NT2/D1 (cell line): ENCODE results near the gene PBRM1.

Experiments used
- DNase-seq: peaks from one replicate; pipeline ENCODE4 v3.0.0-alpha.2; 2011; ENCODE audit warnings: low read depth, low spot score
- H3K27me3 ChIP-seq: 2 replicates; pipeline ENCODE4 v1.6.0; 2011; ENCODE audit warnings: mild to moderate bottlenecking; ENCODE audit not compliant: insufficient read length, insufficient read depth
- H3K36me3 ChIP-seq: 2 replicates; pipeline ENCODE4 v1.6.1; 2011; ENCODE audit warnings: mild to moderate bottlenecking, low read length, mixed read lengths; ENCODE audit not compliant: insufficient read depth, insufficient read length
- H3K4me1 ChIP-seq: 2 replicates; pipeline ENCODE4 v1.5.1; 2011; ENCODE audit not compliant: insufficient read depth, insufficient read length
- H3K4me3 ChIP-seq: 2 replicates; pipeline ENCODE4 v1.5.1; 2011; ENCODE audit warnings: low read depth; ENCODE audit not compliant: insufficient read length
- H3K9ac ChIP-seq: 2 replicates; pipeline ENCODE4 v1.6.0; 2011; ENCODE audit warnings: low read depth; ENCODE audit not compliant: insufficient read length
- H3K9me3 ChIP-seq: 2 replicates; pipeline ENCODE4 v1.5.1; 2011; ENCODE audit warnings: mild to moderate bottlenecking, low read length; ENCODE audit not compliant: insufficient read depth
- SUZ12 ChIP-seq: IDR thresholded peaks from 2 replicates; pipeline ENCODE4 v1.6.1; 2011; ENCODE audit not compliant: insufficient read length, insufficient read depth; ENCODE audit errors: extremely low read depth
- YY1 ChIP-seq: IDR thresholded peaks from 2 replicates; pipeline ENCODE4 v1.6.1; 2011; ENCODE audit not compliant: insufficient read length, insufficient read depth
- ZNF274 ChIP-seq: IDR thresholded peaks from 2 replicates; pipeline ENCODE4 v1.6.1; 2011; ENCODE audit warnings: mild to moderate bottlenecking, low read depth, low read length

The PBRM1 gene

GRCh38 chr3:52606373-52607085 is 79.2 kb downstream of the PBRM1 start:
- DNase-seq = no peak

GRCh38 chr3:52600258-52600657 is 85.5 kb downstream of the PBRM1 start:
- Histone ChIP-seq H3K9ac (no peak overlapping the region), H3K4me1 (no peaks in the 10 kb centered on the region), H3K27me3 (no peaks in the 10 kb centered on the region), H3K36me3 (peaks cover 72% of the 10 kb centered on the region), H3K9me3 (no peaks in the 10 kb centered on the region), H3K4me3 (no peak overlapping the region)
- no peak for TF ChIP-seq YY1
- no peak for TF ChIP-seq SUZ12
- TF ChIP-seq ZNF274 = no peak
- DNase-seq = no peak

More at GRCh38 chr3:52606373-52607085, 79.2 kb downstream of the PBRM1 start:
- H3K4me1 ChIP-seq = no peaks in the 10 kb centered on the region
- H3K9ac ChIP-seq = no peak overlapping the region
- no peaks in the 10 kb centered on the region for H3K27me3 ChIP-seq
- H3K4me3 ChIP-seq = no peak overlapping the region
- H3K9me3 ChIP-seq = no peaks in the 10 kb centered on the region
- H3K36me3 ChIP-seq = peaks cover 88% of the 10 kb centered on the region
- TF ChIP-seq ZNF274 (no peak), SUZ12 (no peak), YY1 (no peak)

DNA sequence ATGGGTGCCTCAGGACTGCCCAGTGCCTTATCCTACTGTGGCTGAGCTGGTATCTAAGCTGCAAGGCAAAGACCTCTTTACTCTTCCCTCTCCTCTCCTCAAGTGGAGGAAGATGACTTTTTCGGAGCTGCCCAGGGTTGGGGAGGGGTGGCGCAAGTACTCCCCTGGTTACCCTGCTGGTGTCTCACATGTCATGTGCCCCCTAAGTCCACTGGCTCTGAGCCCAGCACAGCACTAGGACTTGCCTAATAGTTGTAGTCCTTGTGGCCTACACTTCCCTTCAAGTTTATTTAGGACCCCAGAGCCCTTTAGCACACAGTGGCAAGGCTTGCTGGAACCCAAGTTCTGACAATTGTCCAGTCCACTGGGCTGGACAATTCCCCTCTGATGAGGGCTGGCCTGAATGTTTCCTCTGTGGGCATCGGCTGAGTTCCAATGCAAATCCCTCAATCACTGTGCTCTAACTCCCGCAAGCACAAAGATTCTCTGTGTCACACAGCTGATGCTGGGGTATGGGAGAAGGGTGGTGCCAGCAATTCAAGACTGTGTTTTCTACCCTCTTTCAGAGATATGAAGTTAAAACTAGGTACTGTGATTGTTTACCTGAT is 89.0 kb downstream of the PBRM1 start:
- TF ChIP-seq SUZ12 = no peak
- no peak for TF ChIP-seq YY1
- TF ChIP-seq ZNF274 = no peak
- Histone ChIP-seq H3K4me3 (no peak overlapping the region), H3K27me3 (no peaks in the 10 kb centered on the region), H3K9me3 (no peaks in the 10 kb centered on the region), H3K36me3 (peaks cover 49% of the 10 kb centered on the region), H3K4me1 (no peaks in the 10 kb centered on the region), H3K9ac (no peak overlapping the region)
- no peak for DNase-seq

- no peak for DNase-seq
- Histone ChIP-seq H3K4me1 (no peaks in the 10 kb centered on the region), H3K36me3 (peaks cover 30% of the 10 kb centered on the region), H3K9ac (no peak overlapping the region), H3K4me3 (no peak overlapping the region), H3K9me3 (no peaks in the 10 kb centered on the region), H3K27me3 (no peaks in the 10 kb centered on the region)
- TF ChIP-seq ZNF274 (no peak), YY1 (no peak), SUZ12 (no peak)
Observed at GRCh38 chr3:52593103-52593502, 92.6 kb downstream of the PBRM1 start.

DNA sequence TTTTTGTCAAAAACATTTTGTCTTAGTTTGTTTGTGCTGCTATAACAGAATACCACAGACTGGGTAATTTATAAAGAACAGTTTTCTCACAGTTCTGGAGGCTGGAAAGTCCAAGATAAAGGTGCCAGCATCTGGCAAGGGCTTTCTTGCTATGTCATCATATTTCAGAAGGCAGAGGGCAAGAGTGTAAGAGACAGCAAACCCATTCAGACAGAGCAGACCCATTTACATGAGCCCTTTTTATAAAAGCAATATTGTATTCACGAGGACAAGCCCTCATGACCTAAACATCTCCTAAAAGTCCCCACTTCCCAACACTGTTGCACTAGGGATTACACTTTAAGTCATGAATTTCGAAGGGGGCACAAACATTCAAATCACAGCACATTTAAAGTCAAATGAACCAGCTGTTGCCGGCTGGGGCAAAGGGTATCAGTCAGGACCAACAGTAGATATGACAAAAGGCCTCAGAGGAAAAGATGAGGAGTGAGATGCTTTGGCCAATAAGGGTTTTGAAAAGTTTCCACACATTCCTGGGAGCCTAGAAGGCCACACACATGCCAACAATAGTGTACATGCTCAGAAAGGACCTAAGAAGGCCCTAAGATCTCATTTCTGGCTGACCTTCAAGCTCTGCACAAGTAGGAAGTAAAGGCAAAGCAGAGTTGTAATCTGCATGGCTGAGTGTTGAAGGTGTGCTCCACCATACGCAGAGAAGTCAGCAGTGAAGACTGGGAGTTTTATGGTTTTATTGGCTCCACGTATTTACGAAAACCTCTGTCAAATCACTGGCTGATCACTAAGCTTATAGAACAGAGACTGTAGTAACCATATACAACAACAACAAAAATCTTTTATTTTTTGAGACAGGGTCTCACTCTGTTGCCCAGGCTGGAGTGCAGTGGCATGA is 111.4 kb downstream of the PBRM1 start:
- H3K27me3 ChIP-seq = no peaks in the 10 kb centered on the region
- H3K4me1 ChIP-seq = no peaks in the 10 kb centered on the region
- H3K36me3 ChIP-seq = peaks cover 68% of the 10 kb centered on the region
- no peaks in the 10 kb centered on the region for H3K9me3 ChIP-seq
- DNase-seq = no peak
- no peak overlapping the region for H3K9ac ChIP-seq
- TF ChIP-seq YY1 = no peak
- no peak for TF ChIP-seq ZNF274
- TF ChIP-seq SUZ12 = no peak
- H3K4me3 ChIP-seq = no peak overlapping the region

GRCh38 chr3:52572221-52572620 is 113.5 kb downstream of the PBRM1 start:
- H3K4me3 ChIP-seq = no peak overlapping the region
- no peaks in the 10 kb centered on the region for H3K4me1 ChIP-seq
- peaks cover 53% of the 10 kb centered on the region for H3K36me3 ChIP-seq
- no peaks in the 10 kb centered on the region for H3K27me3 ChIP-seq
- DNase-seq = no peak
- no peak overlapping the region for H3K9ac ChIP-seq
- TF ChIP-seq ZNF274 = no peak
- TF ChIP-seq SUZ12 = no peak
- no peak for TF ChIP-seq YY1
- no peaks in the 10 kb centered on the region for H3K9me3 ChIP-seq

DNA sequence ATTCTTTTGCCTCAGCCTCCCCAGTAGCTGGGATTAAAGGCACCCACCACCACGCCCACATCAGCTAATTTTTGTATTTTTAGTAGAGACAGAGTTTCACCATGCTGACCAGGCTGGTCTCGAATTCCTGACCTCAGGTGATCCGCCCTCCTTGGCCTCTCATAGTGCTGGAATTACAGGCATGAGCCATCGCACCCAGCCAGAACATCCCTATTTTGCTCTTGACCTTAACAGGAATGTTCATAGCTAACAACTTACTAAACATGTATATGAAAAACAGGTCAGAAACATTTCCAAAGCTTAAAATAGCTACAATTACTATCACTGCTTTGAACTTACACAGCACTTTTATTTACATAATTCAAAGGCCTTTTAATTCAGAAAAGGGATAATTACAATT is 115.6 kb downstream of the PBRM1 start:
- no peak for DNase-seq
- no peaks in the 10 kb centered on the region for H3K27me3 ChIP-seq
- H3K36me3 ChIP-seq = peaks cover 44% of the 10 kb centered on the region
- TF ChIP-seq YY1 = no peak
- TF ChIP-seq SUZ12 = no peak
- TF ChIP-seq ZNF274 = no peak
- no peak overlapping the region for H3K9ac ChIP-seq
- H3K4me1 ChIP-seq = no peaks in the 10 kb centered on the region
- no peak overlapping the region for H3K4me3 ChIP-seq
- no peaks in the 10 kb centered on the region for H3K9me3 ChIP-seq
